CD4-positive, alpha-beta T cell (primary cell): Measurements from ENCODE around the gene RNF167. TPM values are rescaled to one million over a fixed set of nuclear protein-coding genes. Genes with fewer than 3 reads are reported as not detected.
"Not testable (repeated sequence)": the region's sequence is repeated elsewhere in the genome, so short reads cannot be mapped to it uniquely, and the experiment has no call there.

Source experiments
- ATAC-seq: fragments of 200-7000 bp; cut with Tn5 transposase; one replicate; pipeline ENCODE4 v1.10.0; 2022; ENCODE audit warnings: mild to moderate bottlenecking; ENCODE audit not compliant: poor library complexity
- CTCF ChIA-PET: fragments of 350-600 bp; sonication (Branson Sonifier 250); formaldehyde crosslinking; loops from one replicate; lab custom pipeline; 2021; ENCODE audit warnings: antibody characterized with exemption, inconsistent platforms; lab: Charles Lee
- POLR2A ChIA-PET: fragments of 350-600 bp; sonication (Branson Sonifier 250); formaldehyde crosslinking; loops from one replicate; lab custom pipeline; 2021; ENCODE audit warnings: antibody characterized with exemption, inconsistent platforms; lab: Charles Lee
- DNase-seq, 14 experiments: peaks; one replicate each; pipeline ENCODE4 v3.0.0-alpha.2; 2013 to 2020; ENCODE audit warnings: mixed read lengths in 2 of 14
- H3K27ac ChIP-seq, 2 donors: one replicate each; pipeline versions ENCODE4 v1.5.1 to v1.7.0; 2013; ENCODE audit warnings: low read length in 2 of 2, low read depth in 1 of 2, mild to moderate bottlenecking in 1 of 2
- H3K27me3 ChIP-seq, 2 experiments: 1 replicate in 1 of 2; 2 replicates in 1 of 2; pipeline versions ENCODE4 v1.6.1 to v1.7.0; 2013; ENCODE audit warnings: low read length in 2 of 2, control low read depth in 1 of 2, mild to moderate bottlenecking in 1 of 2, moderate library complexity in 1 of 2; ENCODE audit not compliant: insufficient read depth in 2 of 2, control insufficient read depth in 1 of 2
- H3K36me3 ChIP-seq: one replicate; pipeline ENCODE4 v1.6.1; 2013; ENCODE audit warnings: low read length, control low read depth; ENCODE audit not compliant: insufficient read depth
- H3K4me1 ChIP-seq: one replicate; pipeline ENCODE4 v1.6.1; 2013; ENCODE audit warnings: low read length, control low read depth; ENCODE audit not compliant: insufficient read depth
- H3K4me3 ChIP-seq: one replicate; pipeline ENCODE4 v1.5.1; 2013; ENCODE audit warnings: mild to moderate bottlenecking, low read length, moderate library complexity
- H3K9me3 ChIP-seq, 2 experiments: 1 replicate in 1 of 2; 2 replicates in 1 of 2; pipeline versions ENCODE4 v1.6.1 to v1.7.0; 2013; ENCODE audit warnings: low read length in 2 of 2, mild to moderate bottlenecking in 2 of 2, control low read depth in 1 of 2, moderate library complexity in 1 of 2; ENCODE audit not compliant: control insufficient read depth in 1 of 2, insufficient read depth in 1 of 2
- H3K27ac Mint-ChIP-seq: one replicate; pipeline ENCODE4 v1.8.0; 2020; ENCODE audit warnings: mixed read lengths
- H3K27me3 Mint-ChIP-seq: one replicate; pipeline ENCODE4 v1.8.0; 2021; ENCODE audit warnings: mixed read lengths
- H3K36me3 Mint-ChIP-seq: one replicate; pipeline ENCODE4 v1.8.0; 2021; ENCODE audit warnings: low read depth, mixed read lengths
- H3K4me1 Mint-ChIP-seq: one replicate; pipeline ENCODE4 v1.8.0; 2021; ENCODE audit warnings: low read depth, mixed read lengths
- H3K4me3 Mint-ChIP-seq: one replicate; pipeline ENCODE4 v1.8.0; 2020; ENCODE audit warnings: mild to moderate bottlenecking, mixed read lengths
- H3K9me3 Mint-ChIP-seq: one replicate; pipeline ENCODE4 v1.8.0; 2020; ENCODE audit warnings: mixed read lengths
- CTCF ChIP-seq: fragments of 200-600 bp; IDR thresholded peaks from one replicate; pipeline ENCODE4 v1.8.0; 2022; ENCODE audit warnings: antibody characterized with exemption, mild to moderate bottlenecking
- intact Hi-C, 2 experiments: fragments of 100-400 bp; cut with DNase I in 1 of 2; cut with micrococcal nuclease in 1 of 2; formaldehyde crosslinking; loops; one replicate each; pipeline versions ENCODE4 v1.15.1 to v1.9.0; 2023 to 2025; cut with DNase I, micrococcal nuclease
- total RNA-seq, 174 experiments: library from RNA in 2 of 174; stranded (reverse) in 2 of 174; gene quantifications; one replicate each; pipeline ENCODE4 v1.2.3 and lab custom pipeline; 2021 to 2026

Gene RNF167
- total RNA-seq, 2 experiments from 2014 or later, result 59.3 to 62.8 TPM

- CTCF ChIA-PET, result interaction anchor here (0.5 to 1.6 kb wide), 12 partner anchors 14 to 338 kb away, joined by 3 to 7 read pairs (median 3); partner anchors contain the start of genes ARRB2, CAMTA2, MED11 and RNF167
- peaks cover 10% of the 10 kb centered on the region for H3K27me3 Mint-ChIP-seq
- ATAC-seq (peak; percentile 33), DNase-seq (peak; percentile 55 to 91 (median 70))
- peaks cover 12% of the 10 kb centered on the region for H3K36me3 Mint-ChIP-seq
- Histone ChIP-seq H3K4me3 (no peak within 1 kb of the TSS), H3K4me1 (peaks cover 54% of the 10 kb centered on the region), H3K9me3 (peaks cover 0 to 18% of the 10 kb centered on the region in 2 experiments), H3K27me3 (no peaks in the 10 kb centered on the region), H3K36me3 (no peaks in the 10 kb centered on the region), H3K27ac (no peak within 1 kb of the TSS)
- peak within 1 kb of the TSS; percentile 94 for H3K27ac Mint-ChIP-seq
- intact Hi-C loops, result loop anchor here (1.0 to 5.0 kb wide), 4 partner anchors 39 to 336 kb away; partner anchors contain the start of genes GLTPD2 (in 1 of the 2), RNF167 (in 1 of the 2), SLC25A11 (in 1 of the 2) and VMO1 (in 1 of the 2)
- H3K4me1 Mint-ChIP-seq, result peaks cover 35% of the 10 kb centered on the region
- peak within 1 kb of the TSS; percentile 76 for H3K4me3 Mint-ChIP-seq
- POLR2A ChIA-PET, result interaction anchor here (0.9 to 5.9 kb wide), 6 partner anchors 36 to 193 kb away, joined by 3 to 54 read pairs (median 4); partner anchors contain the start of genes PFN1, RNF167, SLC25A11 and SPAG7
- H3K9me3 Mint-ChIP-seq, result no peaks in the 10 kb centered on the region
- peak; percentile 89 for TF ChIP-seq CTCF
Measured at GRCh38 chr17:4903051-4903818, 36.8 kb upstream of the RNF167 start, which contains the start of gene CHRNE. CHRNE (minus strand) TSS chr17:4903098; CDS start chr17:4903063, 35 bp downstream.

GRCh38 chr17:4906642-4907041 is 33.4 kb upstream of the RNF167 start:
- H3K4me1 Mint-ChIP-seq, result peaks cover 17% of the 10 kb centered on the region
- H3K36me3 Mint-ChIP-seq, H3K9me3 Mint-ChIP-seq, DNase-seq, H3K27ac Mint-ChIP-seq, H3K9me3 ChIP-seq, H3K4me3 Mint-ChIP-seq, H3K4me3 ChIP-seq, intact Hi-C loops, H3K36me3 ChIP-seq, H3K27ac ChIP-seq, H3K27me3 ChIP-seq, ATAC-seq, H3K27me3 Mint-ChIP-seq: not testable (repeated sequence)
- ChIA-PET POLR2A (interaction anchor here (1.5 kb wide), 1 partner anchor 42 kb away, joined by 3 read pairs; the partner anchor contains the start of gene PFN1), CTCF (interaction anchor here (0.6 kb wide), 1 partner anchor 55 kb away, joined by 3 read pairs; no protein-coding TSS in a partner anchor)
- H3K4me1 ChIP-seq, result peaks cover 40% of the 10 kb centered on the region

GRCh38 chr17:4908301-4908700 is 31.8 kb upstream of the RNF167 start:
- Histone ChIP-seq H3K27ac (no peak overlapping the region), H3K4me3 (no peak overlapping the region), H3K4me1 (peaks cover 24% of the 10 kb centered on the region), H3K9me3 (no peaks in the 10 kb centered on the region), H3K36me3 (no peaks in the 10 kb centered on the region), H3K27me3 (no peaks in the 10 kb centered on the region)
- no peaks in the 10 kb centered on the region for H3K27me3 Mint-ChIP-seq
- H3K4me3 Mint-ChIP-seq, result no peak overlapping the region
- peaks cover 5% of the 10 kb centered on the region for H3K4me1 Mint-ChIP-seq
- ATAC-seq (no peak), DNase-seq (peak in 2 of 14 experiments; percentile 30 to 51)
- ChIA-PET POLR2A (interaction anchor here (0.7 to 2.6 kb wide), 10 partner anchors 8 to 88 kb away, joined by 3 to 23 read pairs (median 5); partner anchors contain the start of genes CAMTA2, INCA1, PFN1 and RNF167), CTCF (interaction anchor here (0.6 to 2.3 kb wide), 14 partner anchors 9 to 159 kb away, joined by 3 to 21 read pairs (median 7); partner anchors contain the start of genes C17orf107, CAMTA2, RNF167 and SLC25A11)
- intact Hi-C loops, result loop anchor here in 1 of 2 experiments (2.0 kb wide), 2 partner anchors 30 to 78 kb away; partner anchors contain the start of gene CAMTA2
- TF ChIP-seq CTCF, result no peak
- H3K36me3 Mint-ChIP-seq, result no peaks in the 10 kb centered on the region
- H3K9me3 Mint-ChIP-seq, result no peaks in the 10 kb centered on the region
- H3K27ac Mint-ChIP-seq, result no peak overlapping the region
